ENCODE measurements around the gene MRPS25. TPM values are rescaled to one million over a fixed set of nuclear protein-coding genes. Genes with fewer than 3 reads are reported as not detected.

Gene MRPS25
- total and polyA plus RNA-seq, 2 experiments from 2014 or later, result 47.9 to 75.0 TPM

DNA sequence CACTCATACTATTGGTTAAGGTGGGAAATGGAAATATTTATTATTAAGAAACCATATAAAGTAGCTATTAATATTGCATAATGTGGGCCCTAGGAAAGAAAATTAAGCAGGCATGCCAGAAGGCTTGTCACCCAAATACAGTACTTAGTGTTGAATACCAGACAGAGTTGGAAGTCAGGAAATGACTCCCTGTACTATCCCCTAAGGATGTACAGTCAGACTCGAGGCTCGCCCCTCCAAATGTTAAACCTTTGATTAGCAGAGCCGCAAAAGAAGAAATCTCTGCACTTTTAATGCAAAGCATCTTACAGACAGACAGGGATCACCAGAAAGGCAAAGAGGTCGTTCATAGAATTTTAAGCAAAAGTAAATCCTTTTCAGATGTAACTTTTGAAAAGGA, 45.1 kb upstream of the MRPS25 start:
- TF ChIP-seq, protein P1, sequence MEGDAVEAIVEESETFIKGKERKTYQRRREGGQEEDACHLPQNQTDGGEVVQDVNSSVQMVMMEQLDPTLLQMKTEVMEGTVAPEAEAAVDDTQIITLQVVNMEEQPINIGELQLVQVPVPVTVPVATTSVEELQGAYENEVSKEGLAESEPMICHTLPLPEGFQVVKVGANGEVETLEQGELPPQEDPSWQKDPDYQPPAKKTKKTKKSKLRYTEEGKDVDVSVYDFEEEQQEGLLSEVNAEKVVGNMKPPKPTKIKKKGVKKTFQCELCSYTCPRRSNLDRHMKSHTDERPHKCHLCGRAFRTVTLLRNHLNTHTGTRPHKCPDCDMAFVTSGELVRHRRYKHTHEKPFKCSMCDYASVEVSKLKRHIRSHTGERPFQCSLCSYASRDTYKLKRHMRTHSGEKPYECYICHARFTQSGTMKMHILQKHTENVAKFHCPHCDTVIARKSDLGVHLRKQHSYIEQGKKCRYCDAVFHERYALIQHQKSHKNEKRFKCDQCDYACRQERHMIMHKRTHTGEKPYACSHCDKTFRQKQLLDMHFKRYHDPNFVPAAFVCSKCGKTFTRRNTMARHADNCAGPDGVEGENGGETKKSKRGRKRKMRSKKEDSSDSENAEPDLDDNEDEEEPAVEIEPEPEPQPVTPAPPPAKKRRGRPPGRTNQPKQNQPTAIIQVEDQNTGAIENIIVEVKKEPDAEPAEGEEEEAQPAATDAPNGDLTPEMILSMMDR (conservative IDR thresholded peaks at IDR 0.05; ENCODE audit: low read depth in 2 of 2), result no peak
- H3K27ac Mint-ChIP-seq, result no peak overlapping the region
- Histone ChIP-seq H3K36me3 (ENCODE audit: insufficient read depth) (no peaks in the 10 kb centered on the region), H3F3A (replicated peaks; ENCODE audit: low read depth) (no peaks in the 10 kb centered on the region), H3K9me2 (ENCODE audit: insufficient read depth) (no peaks in the 10 kb centered on the region), H3K27ac (ENCODE audit: low read depth) (no peak overlapping the region), H3K27me3 (ENCODE audit: insufficient read depth) (no peaks in the 10 kb centered on the region), H4K20me1 (replicated peaks; ENCODE audit: insufficient read depth) (no peaks in the 10 kb centered on the region), H3K79me2 (replicated peaks; ENCODE audit: insufficient read depth) (no peaks in the 10 kb centered on the region), H3K4me3 (no peak overlapping the region), H2AFZ (no peak overlapping the region), H3K4me2 (no peak overlapping the region), H3K4me1 (ENCODE audit: insufficient read depth) (peaks cover 23% of the 10 kb centered on the region)
- no peaks in the 10 kb centered on the region for H3K36me3 Mint-ChIP-seq (ENCODE audit: low read depth)
- H3K9me3 Mint-ChIP-seq, result no peaks in the 10 kb centered on the region
- H3K4me1 Mint-ChIP-seq, result peaks cover 29% of the 10 kb centered on the region
- H3K27me3 Mint-ChIP-seq (ENCODE audit: insufficient read depth, low read depth, poor library complexity), result peaks cover 8% of the 10 kb centered on the region
- no peak overlapping the region for H3K4me3 Mint-ChIP-seq
- DNase-seq (ENCODE audit: low spot score) (no peak), ATAC-seq (no peak)

GRCh38 chr3:15108869-15109268, 43.8 kb upstream of the MRPS25 start:
- Histone ChIP-seq H3F3A (replicated peaks; ENCODE audit: low read depth) (no peaks in the 10 kb centered on the region), H2AFZ (no peak overlapping the region), H3K27ac (ENCODE audit: low read depth) (no peak overlapping the region), H4K20me1 (replicated peaks; ENCODE audit: insufficient read depth) (no peaks in the 10 kb centered on the region), H3K9me2 (ENCODE audit: insufficient read depth) (no peaks in the 10 kb centered on the region), H3K4me3 (no peak overlapping the region), H3K4me1 (ENCODE audit: insufficient read depth) (peaks cover 14% of the 10 kb centered on the region; the same call in 1 of the 2 replicates), H3K4me2 (no peak overlapping the region), H3K36me3 (ENCODE audit: insufficient read depth) (no peaks in the 10 kb centered on the region), H3K27me3 (ENCODE audit: insufficient read depth) (no peaks in the 10 kb centered on the region), H3K79me2 (replicated peaks; ENCODE audit: insufficient read depth) (no peaks in the 10 kb centered on the region)
- no peaks in the 10 kb centered on the region for H3K9me3 Mint-ChIP-seq
- peaks cover 8% of the 10 kb centered on the region for H3K27me3 Mint-ChIP-seq (ENCODE audit: insufficient read depth, low read depth, poor library complexity)
- H3K4me3 Mint-ChIP-seq, result no peak overlapping the region
- DNase-seq (ENCODE audit: low spot score) (no peak), ATAC-seq (no peak)
- H3K4me1 Mint-ChIP-seq, result peaks cover 17% of the 10 kb centered on the region
- H3K27ac Mint-ChIP-seq, result no peak overlapping the region
- H3K36me3 Mint-ChIP-seq (ENCODE audit: low read depth), result no peaks in the 10 kb centered on the region
- no peak for TF ChIP-seq EZH2 (IDR thresholded peaks at IDR 0.05; ENCODE audit: low read depth, unreplicated experiment)
- TF ChIP-seq CREB1 (CRISPR knock-in tag; IDR thresholded peaks at IDR 0.05; ENCODE audit: low read depth), result no peak
- no peak for TF ChIP-seq ZNF462 (CRISPR knock-in tag; IDR thresholded peaks at IDR 0.05)
- no peak for TF ChIP-seq NANOG (IDR thresholded peaks at IDR 0.05; ENCODE audit: borderline replicate concordance)
- TF ChIP-seq ZNF331 (CRISPR knock-in tag; IDR thresholded peaks at IDR 0.05; ENCODE audit: low read depth), result no peak
- TF ChIP-seq ETS1 (IDR thresholded peaks at IDR 0.05), result no peak
- TF ChIP-seq ZNF114 (CRISPR knock-in tag; IDR thresholded peaks at IDR 0.05), result no peak
- no peak for TF ChIP-seq REST (IDR thresholded peaks at IDR 0.05; ENCODE audit: unreplicated experiment)

All from GM23338 (cell line).